HepG2 (cell line): ENCODE measurements around the gene ADM5. TPM values are rescaled to one million over a fixed set of nuclear protein-coding genes. Genes with fewer than 3 reads are reported as not detected.

ENCODE experiments used
- ATF2 ChIP-seq: sonication (generic); formaldehyde crosslinking; IDR thresholded peaks from 2 replicates; pipeline ENCODE4 v1.4.0; 2020; ENCODE audit warnings: missing genetic modification reagents
- ATF7 ChIP-seq, 2 experiments: fragments of 450-650 bp in 1 of 2; sonication (generic) in 1 of 2; formaldehyde crosslinking in 1 of 2; IDR thresholded peaks; 2 replicates each; pipeline versions ENCODE4 v1.4.0 to v1.6.1; 2016 to 2020; ENCODE audit warnings: antibody characterized with exemption in 1 of 2, mild to moderate bottlenecking in 1 of 2, missing genetic modification reagents in 1 of 2
- ATF7-NPFF ChIP-seq: sonication (generic); formaldehyde crosslinking; IDR thresholded peaks from 2 replicates; pipeline ENCODE4 v1.8.1; 2023; ENCODE audit warnings: mild to moderate bottlenecking, low read depth, missing genetic modification reagents, moderate library complexity
- CREM ChIP-seq, 2 experiments: sonication (generic) in 1 of 2; formaldehyde crosslinking in 1 of 2; IDR thresholded peaks; 2 replicates each; pipeline versions ENCODE4 v1.4.0 to v1.6.1; 2016 to 2020; ENCODE audit warnings: antibody characterized with exemption in 1 of 2, mild to moderate bottlenecking in 1 of 2, missing genetic modification reagents in 1 of 2
- CSRNP1 ChIP-seq: sonication (generic); formaldehyde crosslinking; IDR thresholded peaks from 2 replicates; pipeline ENCODE4 v1.8.1; 2023; ENCODE audit warnings: mild to moderate bottlenecking, missing genetic modification reagents
- GTF2F1 ChIP-seq: fragments of 150-350 bp; IDR thresholded peaks from 2 replicates; pipeline ENCODE4 v1.6.1; 2014; ENCODE audit warnings: low read length
- MED1 ChIP-seq: sonication (generic); formaldehyde crosslinking; IDR thresholded peaks from 2 replicates; pipeline ENCODE4 v1.4.0; 2020; ENCODE audit warnings: missing genetic modification reagents
- MEIS2 ChIP-seq: sonication (generic); formaldehyde crosslinking; IDR thresholded peaks from 2 replicates; pipeline ENCODE4 v1.9.0; 2021; ENCODE audit warnings: mild to moderate bottlenecking, missing genetic modification reagents
- PLSCR1 ChIP-seq: sonication (generic); formaldehyde crosslinking; IDR thresholded peaks from 2 replicates; pipeline ENCODE4 v1.5.0; 2020; ENCODE audit warnings: missing genetic modification reagents, mild to moderate bottlenecking, borderline replicate concordance
- PRPF4 ChIP-seq: fragments of 200-400 bp; formaldehyde crosslinking; IDR thresholded peaks from 2 replicates; pipeline ENCODE4 v1.6.1; 2016; ENCODE audit warnings: low read length, low read depth; ENCODE audit not compliant: poor library complexity, severe bottlenecking
- SOX5 ChIP-seq: IDR thresholded peaks from 2 replicates; pipeline ENCODE4 v1.6.1; 2016; ENCODE audit warnings: borderline replicate concordance
- SRSF1 ChIP-seq: fragments of 200-400 bp; formaldehyde crosslinking; optimal IDR thresholded peaks from 2 replicates; pipeline ENCODE3; 2017; ENCODE audit warnings: mild to moderate bottlenecking, low read depth, low read length, moderate library complexity
- TARDBP ChIP-seq: sonication (generic); formaldehyde crosslinking; IDR thresholded peaks from 2 replicates; pipeline ENCODE4 v1.8.0; 2022; ENCODE audit warnings: mild to moderate bottlenecking, missing genetic modification reagents
- ZBTB2 ChIP-seq: sonication (generic); formaldehyde crosslinking; IDR thresholded peaks from 2 replicates; pipeline ENCODE4 v1.8.0; 2022; ENCODE audit warnings: low read depth, missing genetic modification reagents
- ZFP82 ChIP-seq: sonication (generic); formaldehyde crosslinking; IDR thresholded peaks from 2 replicates; pipeline ENCODE4 v1.5.1; 2020; ENCODE audit warnings: mild to moderate bottlenecking, missing genetic modification reagents, borderline replicate concordance
- ZHX1 ChIP-seq: sonication (generic); formaldehyde crosslinking; IDR thresholded peaks from 2 replicates; pipeline ENCODE4 v1.8.1; 2022; ENCODE audit warnings: low read depth, mild to moderate bottlenecking, missing genetic modification reagents
- ZNF337 ChIP-seq: sonication (generic); formaldehyde crosslinking; IDR thresholded peaks from 2 replicates; pipeline ENCODE4 v1.5.1; 2020; ENCODE audit warnings: missing genetic modification reagents, low read depth, mild to moderate bottlenecking, borderline replicate concordance
- ZNF678 ChIP-seq: sonication (generic); formaldehyde crosslinking; IDR thresholded peaks from 2 replicates; pipeline ENCODE4 v1.4.0; 2020; ENCODE audit warnings: mild to moderate bottlenecking, missing genetic modification reagents
- ZNF720 ChIP-seq: sonication (generic); formaldehyde crosslinking; IDR thresholded peaks from 2 replicates; pipeline ENCODE4 v1.4.0; 2020; ENCODE audit warnings: missing genetic modification reagents
- ZNF772 ChIP-seq: sonication (generic); formaldehyde crosslinking; IDR thresholded peaks from 2 replicates; pipeline ENCODE4 v1.5.0; 2020; ENCODE audit warnings: mild to moderate bottlenecking, missing genetic modification reagents
- polyA plus RNA-seq, 8 experiments: library from polyadenylated mRNA; depleted of rRNA in 3 of 8; stranded (reverse) in 7 of 8; unstranded in 1 of 8; fragments of >200 nt; fragmentation: Illumina TruSeq in 4 of 8; extraction: Trizol in 4 of 8; gene quantifications; 2 replicates each; pipeline versions ENCODE4 v1.2.1 to v1.2.3, GENCODE V29; 2011 to 2016; ENCODE audit warnings: low read depth in 4 of 8, missing spikeins in 1 of 8, mixed read lengths in 1 of 8; ENCODE audit not compliant: insufficient read depth in 1 of 8
- total RNA-seq, 5 experiments: library from RNA; depleted of rRNA; stranded (reverse); fragments of >200 nt; fragmentation: Illumina TruSeq; extraction: Trizol; gene quantifications; 2 replicates each; pipeline ENCODE4 v1.2.3, GENCODE V29; 2016; ENCODE audit warnings: low read depth in 1 of 5

The ADM5 gene
- total and polyA plus RNA-seq, 2 of the 13 experiments (the other 11 are each of a cell fraction or from before 2014, with no cell fraction given), result 2.7 to 4.1 TPM

- TF ChIP-seq SOX5 (CRISPR knock-in tag) (no peak), ZNF772 (no peak; the same call in 1 of the 2 replicates), ZHX1 (peak; percentile 42; the same call in 1 of the 2 replicates), TARDBP (CRISPR knock-in tag) (peak; percentile 72; the same call in 1 of the 2 replicates), CREM (IDR thresholded peaks at IDR 0.05) (no peak), CREM (CRISPR knock-in tag; IDR thresholded peaks at IDR 0.05) (no peak), PLSCR1 (no peak), MED1 (CRISPR knock-in tag) (0 out of 2 replicates have a peak, but pooled peaks have one; percentile 9), ATF2 (CRISPR knock-in tag) (no peak), ZFP82 (CRISPR knock-in tag) (peak; percentile 53; the same call in 1 of the 2 replicates), ZNF720 (CRISPR knock-in tag) (0 out of 2 replicates have a peak, but pooled peaks have one; percentile 53), ATF7-NPFF (CRISPR knock-in tag) (peak; percentile 83), MEIS2 (CRISPR knock-in tag) (0 out of 2 replicates have a peak, but pooled peaks have one; percentile 62), ZBTB2 (CRISPR knock-in tag) (no peak), SRSF1 (peak; percentile 95), PRPF4 (no peak), CSRNP1 (CRISPR knock-in tag) (peak; percentile 83), ATF7 (IDR thresholded peaks at IDR 0.05) (no peak), ATF7 (CRISPR knock-in tag; IDR thresholded peaks at IDR 0.05) (no peak), ZNF678 (CRISPR knock-in tag) (peak; percentile 85; the same call in 1 of the 2 replicates), GTF2F1 (0 out of 2 replicates have a peak, but pooled peaks have one; percentile 58), ZNF337 (CRISPR knock-in tag) (no peak)
Observed at GRCh38 chr19:49677231-49677900, 12.0 kb upstream of the ADM5 start, which contains the start of gene PRMT1 (continued).
